OCI-LY7 (cell line): ENCODE data around the gene CTSZ. TPM values are rescaled to one million over a fixed set of nuclear protein-coding genes. Genes with fewer than 3 reads are reported as not detected.

Experiments
- BruUV-seq: library from RNA; stranded (reverse); fragments of 400-500 nt; replicated peaks from 2 replicates; lab custom pipeline; 2021; lab: Mats Ljungman, UMichigan
- CTCF ChIA-PET: fragments of 300-600 bp; sonication (Branson Sonifier 250); formaldehyde crosslinking; loops from one replicate; lab custom pipeline; 2022; ENCODE audit warnings: antibody characterized with exemption; ENCODE audit not compliant: unreplicated experiment; lab: Charles Lee
- POLR2A ChIA-PET: fragments of 300-600 bp; sonication (Branson Sonifier 250); formaldehyde crosslinking; loops from one replicate; lab custom pipeline; 2022; ENCODE audit warnings: antibody characterized with exemption; lab: Charles Lee
- DNase-seq: peaks from one replicate; pipeline ENCODE4 v3.0.0-alpha.2; 2015; ENCODE audit warnings: low spot score
- H2AFZ ChIP-seq: fragments of 200-600 bp; sonication (generic), shearing (Covaris generic); 2 replicates; pipeline ENCODE4 v1.6.1; 2014; ENCODE audit warnings: mild to moderate bottlenecking, antibody characterized with exemption, low read length, moderate library complexity
- H3K27ac ChIP-seq: fragments of 200-600 bp; sonication (generic); 2 replicates; pipeline ENCODE4 v1.5.1; 2014; ENCODE audit warnings: mixed run types, low read depth, mild to moderate bottlenecking, moderate library complexity, low read length, inconsistent platforms; ENCODE audit not compliant: poor library complexity, severe bottlenecking
- H3K36me3 ChIP-seq: fragments of 200-600 bp; sonication (generic); 2 replicates; pipeline ENCODE4 v1.6.1; 2014; ENCODE audit warnings: mild to moderate bottlenecking, antibody characterized with exemption, low read length, moderate library complexity, mixed read lengths; ENCODE audit not compliant: insufficient read depth
- H3K4me1 ChIP-seq: fragments of 200-600 bp; sonication (generic); 2 replicates; pipeline ENCODE4 v1.5.1; 2014; ENCODE audit warnings: mild to moderate bottlenecking, low read length; ENCODE audit not compliant: insufficient read depth, poor library complexity, severe bottlenecking
- H3K4me2 ChIP-seq: fragments of 200-600 bp; sonication (generic); 2 replicates; pipeline ENCODE4 v1.6.1; 2014; ENCODE audit warnings: mild to moderate bottlenecking, low read length
- H3K4me3 ChIP-seq: fragments of 200-600 bp; sonication (generic); 2 replicates; pipeline ENCODE4 v1.5.1; 2014; ENCODE audit warnings: mild to moderate bottlenecking, low read depth, low read length; ENCODE audit not compliant: poor library complexity, severe bottlenecking
- H3K79me2 ChIP-seq: fragments of 200-600 bp; sonication (generic); 2 replicates; pipeline ENCODE4 v1.6.1; 2016; ENCODE audit warnings: low read depth, mild to moderate bottlenecking, low read length, moderate library complexity, mixed read lengths; ENCODE audit not compliant: insufficient read depth
- H3K9me2 ChIP-seq: fragments of 200-600 bp; sonication (generic); 2 replicates; pipeline ENCODE4 v1.6.1; 2016; ENCODE audit warnings: mild to moderate bottlenecking, low read length, mixed read lengths; ENCODE audit not compliant: insufficient read depth
- H3K9me3 ChIP-seq: fragments of 200-600 bp; sonication (generic); 2 replicates; pipeline ENCODE4 v1.6.1; 2014; ENCODE audit warnings: mild to moderate bottlenecking, mixed run types, low read length, mixed read lengths
- H4K20me1 ChIP-seq: fragments of 200-600 bp; sonication (generic); 2 replicates; pipeline ENCODE4 v1.6.1; 2014; ENCODE audit warnings: mild to moderate bottlenecking, antibody characterized with exemption, low read length, moderate library complexity, mixed read lengths; ENCODE audit not compliant: insufficient read depth
- CTCF ChIP-seq: fragments of 200-600 bp; sonication (generic); conservative IDR thresholded peaks from 2 replicates; pipeline ENCODE4 v1.5.1; 2014; ENCODE audit warnings: mild to moderate bottlenecking, antibody characterized with exemption, low read length, moderate library complexity, mixed read lengths
- EZH2phosphoT487 ChIP-seq: fragments of 200-600 bp; sonication (generic); IDR thresholded peaks from 2 replicates; pipeline ENCODE4 v1.6.1; 2018; ENCODE audit warnings: low read depth, borderline replicate concordance, mild to moderate bottlenecking, mixed run types, antibody characterized with exemption, low read length, moderate library complexity, mixed read lengths
- intact Hi-C: fragments of 100-400 bp; cut with micrococcal nuclease; formaldehyde crosslinking; loops from one replicate; pipeline ENCODE4 v1.10.0; 2022; ENCODE audit not compliant: unreplicated experiment
- total RNA-seq, 2 experiments: library from RNA; depleted of rRNA in 1 of 2; stranded (reverse); fragments of >200 nt in 1 of 2; shearing (Covaris generic) in 1 of 2; gene quantifications; 2 replicates each; pipeline ENCODE4 v1.2.3, GENCODE V29; 2014 to 2022

CTSZ gene
- total RNA-seq, 2 experiments from 2014 or later, result 50.5 to 114 TPM

GRCh38 chr20:58970146-58970545 is 36.9 kb downstream of the CTSZ start:
- Histone ChIP-seq H3K27ac (no peak overlapping the region), H3K4me3 (no peak overlapping the region), H2AFZ (no peak overlapping the region), H4K20me1 (no peaks in the 10 kb centered on the region), H3K9me3 (peaks cover 17% of the 10 kb centered on the region; the same call in 1 of the 2 replicates), H3K36me3 (no peaks in the 10 kb centered on the region), H3K79me2 (no peaks in the 10 kb centered on the region), H3K4me2 (peak overlapping the region; percentile 27), H3K9me2 (no peaks in the 10 kb centered on the region), H3K4me1 (peaks cover 13% of the 10 kb centered on the region)
- DNase-seq, result no peak
- TF ChIP-seq CTCF (no peak), EZH2phosphoT487 (no peak)
- ChIA-PET POLR2A (interaction anchor here (1.1 kb wide), 1 partner anchor 61 kb away, joined by 3 read pairs; no protein-coding TSS in a partner anchor), CTCF (no interaction called here)
- intact Hi-C loops, result no loop called here
- no TSS peak for BruUV-seq

- Histone ChIP-seq H2AFZ (no peak overlapping the region), H3K4me2 (peak overlapping the region; percentile 27; the same call in 1 of the 2 replicates), H3K36me3 (no peaks in the 10 kb centered on the region), H3K79me2 (no peaks in the 10 kb centered on the region), H3K27ac (no peak overlapping the region), H3K4me1 (peaks cover 13% of the 10 kb centered on the region), H3K9me2 (no peaks in the 10 kb centered on the region), H3K9me3 (peaks cover 14% of the 10 kb centered on the region; the same call in 1 of the 2 replicates), H4K20me1 (no peaks in the 10 kb centered on the region), H3K4me3 (no peak overlapping the region)
- no peak for DNase-seq
- POLR2A ChIA-PET, result interaction anchor here (0.6 to 1.1 kb wide), 2 partner anchors 46 to 62 kb away, joined by 3 to 6 read pairs; no protein-coding TSS in a partner anchor
- intact Hi-C loops, result no loop called here
- CTCF ChIA-PET, result no interaction called here
- BruUV-seq, result no TSS peak
- TF ChIP-seq EZH2phosphoT487 (no peak), CTCF (no peak)
Observed at GRCh38 chr20:58969439-58969838, 37.6 kb downstream of the CTSZ start.

DNA sequence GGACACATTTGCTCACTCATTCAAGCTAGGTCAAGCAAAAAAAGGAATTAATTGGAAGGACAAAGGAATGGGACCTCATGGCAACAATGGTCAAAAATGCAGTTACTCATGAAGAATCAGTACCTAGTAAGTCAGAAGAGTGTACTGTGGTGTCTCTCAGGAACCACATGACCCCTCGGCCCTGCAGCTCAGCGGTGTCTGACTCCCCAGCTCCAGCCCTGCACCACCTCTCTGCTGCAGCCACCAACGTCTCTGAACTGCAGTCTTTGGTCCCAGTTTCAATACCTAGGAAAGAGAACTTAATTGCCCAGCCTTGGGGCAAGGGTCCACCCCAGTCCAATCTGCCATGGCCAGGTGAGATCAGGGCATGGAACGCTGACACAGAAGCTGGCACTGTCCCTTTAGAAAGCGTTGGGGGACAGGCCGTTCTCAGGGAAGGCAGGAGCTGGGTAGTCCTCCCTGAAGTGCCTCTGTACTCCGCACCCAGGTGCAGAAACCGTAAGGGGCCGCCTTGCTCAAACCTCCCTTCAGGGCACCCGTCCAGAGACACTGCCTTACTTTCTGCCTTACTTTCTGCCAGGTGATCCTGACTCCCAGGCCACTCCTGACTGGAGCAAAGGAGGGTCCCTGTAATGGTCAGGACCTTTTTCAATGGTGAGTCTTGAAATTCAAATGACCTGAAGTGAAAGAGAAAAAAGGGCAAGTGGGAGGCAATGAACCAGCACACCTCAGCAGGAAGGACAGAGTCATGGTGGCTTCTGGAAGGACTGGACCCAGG is 39.2 kb downstream of the CTSZ start:
- no peaks in the 10 kb centered on the region for H4K20me1 ChIP-seq
- no peak for TF ChIP-seq CTCF
- no peak for TF ChIP-seq EZH2phosphoT487
- no peak overlapping the region for H3K4me3 ChIP-seq
- no TSS peak for BruUV-seq
- peaks cover 10% of the 10 kb centered on the region for H3K4me1 ChIP-seq
- no peaks in the 10 kb centered on the region for H3K79me2 ChIP-seq
- POLR2A ChIA-PET, result interaction anchor here (0.6 to 1.1 kb wide), 2 partner anchors 11 to 672 kb away, joined by 3 to 6 read pairs; no protein-coding TSS in a partner anchor
- DNase-seq, result no peak
- no peaks in the 10 kb centered on the region for H3K9me2 ChIP-seq
- H3K4me2 ChIP-seq, result no peak overlapping the region
- H2AFZ ChIP-seq, result no peak overlapping the region
- no peak overlapping the region for H3K27ac ChIP-seq
- CTCF ChIA-PET, result no interaction called here
- peaks cover 14% of the 10 kb centered on the region; the same call in 1 of the 2 replicates for H3K9me3 ChIP-seq
- intact Hi-C loops, result no loop called here
- no peaks in the 10 kb centered on the region for H3K36me3 ChIP-seq
